Esophagus (tissue), 2 donors: ENCODE results near the gene SHROOM3. TPM values are rescaled to one million over a fixed set of nuclear protein-coding genes. Genes with fewer than 3 reads are reported as not detected.

Source experiments
- H3K27ac ChIP-seq, 2 donors: one replicate each; pipeline ENCODE4 v1.5.1; 2013; ENCODE audit warnings: low read depth in 2 of 2, mild to moderate bottlenecking in 2 of 2, inconsistent platforms in 1 of 2, low read length in 1 of 2, moderate library complexity in 1 of 2
- H3K27me3 ChIP-seq, 2 donors: one replicate each; pipeline ENCODE4 v1.6.1; 2013; ENCODE audit warnings: low read length in 2 of 2, control low read depth in 1 of 2, mild to moderate bottlenecking in 1 of 2; ENCODE audit not compliant: insufficient read depth in 2 of 2, control insufficient read depth in 1 of 2
- H3K36me3 ChIP-seq, 2 donors: one replicate each; pipeline ENCODE4 v1.6.1; 2013; ENCODE audit warnings: low read length in 1 of 2; ENCODE audit not compliant: control insufficient read depth in 2 of 2, insufficient read depth in 2 of 2
- H3K4me1 ChIP-seq, 2 donors: one replicate each; pipeline ENCODE4 v1.6.1; 2013; ENCODE audit warnings: low read length in 1 of 2; ENCODE audit not compliant: control insufficient read depth in 2 of 2, insufficient read depth in 2 of 2
- H3K4me3 ChIP-seq, 2 donors: one replicate each; pipeline ENCODE4 v1.5.1; 2013; ENCODE audit warnings: low read length in 2 of 2, mild to moderate bottlenecking in 2 of 2, low read depth in 1 of 2, moderate library complexity in 1 of 2
- H3K9me3 ChIP-seq, 2 donors: one replicate each; pipeline ENCODE4 v1.6.1; 2013; ENCODE audit warnings: mild to moderate bottlenecking in 2 of 2, low read depth in 1 of 2, low read length in 1 of 2, moderate library complexity in 1 of 2; ENCODE audit not compliant: control insufficient read depth in 2 of 2, insufficient read depth in 1 of 2
- WGBS, 2 donors: extraction: QIAGEN DNeasy Blood & Tissue Kit; methylation state at CpG; one replicate each; pipeline ENCODE4 v1.1.7; 2013; 5-methylcytosine and 5-hydroxymethylcytosine counted together
- polyA plus RNA-seq, 2 donors: library from polyadenylated mRNA; stranded (reverse); fragments of 200-250 nt; gene quantifications; one replicate each; pipeline ENCODE4 v1.2.3, GENCODE V29; 2013
- donor health status: healthy with polysubstance abuse.
- donor health status: Bipolar disorder and iron deficiency.

The SHROOM3 gene
- polyA plus RNA-seq, 2 donors = 14.2 to 15.3 TPM

- Histone ChIP-seq H3K27ac (no peak overlapping the region), H3K36me3 (no peaks in the 10 kb centered on the region), H3K4me3 (no peak overlapping the region), H3K27me3 (no peaks in the 10 kb centered on the region), H3K4me1 (no peaks in the 10 kb centered on the region), H3K9me3 (no peaks in the 10 kb centered on the region)
- 76 to 80% methylated on average over 1 of the region's 1 CpG for WGBS, 2 donors
Measured at GRCh38 chr4:76732246-76732645, 297.2 kb downstream of the SHROOM3 start.

DNA sequence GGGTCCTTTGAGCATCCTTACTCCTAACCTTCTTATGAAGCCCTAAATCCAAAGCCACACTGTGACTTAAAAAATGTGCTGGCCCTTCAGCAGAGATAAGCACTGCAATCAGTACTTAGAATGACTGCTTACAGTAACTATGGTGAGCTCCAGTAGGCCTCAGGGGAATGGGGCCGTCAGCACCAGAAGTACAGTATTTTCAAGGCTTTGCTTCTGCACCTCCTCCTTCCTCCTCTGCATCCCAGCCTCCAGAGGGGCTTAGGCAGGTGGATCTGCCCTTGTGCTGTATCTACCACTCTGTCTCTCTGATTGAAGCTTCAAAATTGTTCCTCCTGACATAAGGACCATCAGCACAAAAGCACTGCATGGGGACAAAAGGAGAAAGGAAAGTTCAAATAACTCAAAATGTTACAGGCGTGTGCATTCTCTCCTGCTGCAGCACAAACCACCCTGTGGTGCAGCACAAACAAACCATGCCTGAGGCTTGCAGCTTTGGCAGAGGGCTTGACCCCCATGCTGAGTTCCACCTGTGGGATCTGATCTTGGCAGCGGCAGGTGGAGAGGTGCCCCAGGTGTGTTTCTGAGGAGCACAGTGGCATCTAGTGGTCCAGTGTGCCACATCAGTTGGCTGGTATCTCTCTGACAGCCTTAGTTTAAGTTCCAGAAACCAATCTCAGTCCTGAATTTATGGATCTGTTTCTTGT lies 298.2 kb downstream of the SHROOM3 start:
- 64 to 73% methylated on average over 3 of the region's 3 CpGs for WGBS, 2 donors
- H3K27me3 ChIP-seq = no peaks in the 10 kb centered on the region
- H3K36me3 ChIP-seq = no peaks in the 10 kb centered on the region
- no peaks in the 10 kb centered on the region for H3K4me1 ChIP-seq
- no peak overlapping the region for H3K4me3 ChIP-seq
- H3K27ac ChIP-seq = no peak overlapping the region
- no peaks in the 10 kb centered on the region for H3K9me3 ChIP-seq

DNA sequence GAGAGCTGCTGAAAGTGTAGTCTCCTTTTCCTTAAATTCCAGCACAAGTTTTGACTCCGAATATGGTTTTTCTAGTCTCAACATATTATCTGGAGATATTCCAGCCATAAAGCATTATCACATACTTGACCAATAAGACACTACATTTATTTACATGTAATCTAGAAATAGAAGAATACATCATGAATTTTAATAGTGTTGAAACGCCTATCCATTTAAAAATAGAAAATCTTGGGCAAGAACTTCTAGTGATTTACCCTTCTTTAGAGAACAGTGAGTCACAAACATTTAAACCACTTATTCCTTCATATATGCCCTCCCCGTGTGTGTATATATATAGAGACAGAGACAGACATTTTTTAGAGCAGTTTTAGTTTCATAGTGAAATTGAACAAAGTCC lies 301.4 kb downstream of the SHROOM3 start:
- Histone ChIP-seq H3K9me3 (no peaks in the 10 kb centered on the region), H3K27me3 (no peaks in the 10 kb centered on the region), H3K4me1 (peaks cover 0 to 2% of the 10 kb centered on the region in 2 donors), H3K4me3 (no peak overlapping the region), H3K27ac (no peak overlapping the region), H3K36me3 (peaks cover 5% of the 10 kb centered on the region in 2 donors)
- WGBS, 2 donors = 57 to 71% methylated on average over 3 of the region's 3 CpGs

DNA sequence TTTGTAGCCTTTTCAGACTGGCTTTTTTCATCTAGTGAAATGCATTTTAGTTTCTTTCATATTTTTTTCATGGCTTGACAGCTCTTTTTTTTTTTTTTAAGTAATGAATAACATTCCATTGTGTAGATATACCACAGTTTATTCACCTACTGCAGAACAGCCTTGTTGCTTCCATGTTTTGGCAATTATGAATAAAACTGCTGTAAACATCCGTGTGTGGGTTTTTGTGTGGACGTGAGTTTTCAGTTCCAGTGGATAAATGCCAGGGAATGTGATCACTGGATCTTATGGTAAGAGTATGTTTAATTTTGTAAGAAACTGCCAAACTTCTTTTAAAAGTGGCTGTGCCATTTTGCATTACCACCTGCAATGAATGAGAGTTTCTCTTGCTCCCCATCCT lies 302.2 kb downstream of the SHROOM3 start:
- H3K9me3 ChIP-seq = no peaks in the 10 kb centered on the region
- H3K4me1 ChIP-seq = peaks cover 0 to 2% of the 10 kb centered on the region in 2 donors
- H3K27ac ChIP-seq = no peak overlapping the region
- H3K36me3 ChIP-seq = peaks cover 5 to 8% of the 10 kb centered on the region in 2 donors
- H3K4me3 ChIP-seq = no peak overlapping the region
- WGBS, 2 donors = 63 to 74% methylated on average over 2 of the region's 2 CpGs
- no peaks in the 10 kb centered on the region for H3K27me3 ChIP-seq

- Histone ChIP-seq H3K27me3 (no peaks in the 10 kb centered on the region), H3K9me3 (no peaks in the 10 kb centered on the region), H3K4me1 (peaks cover 0 to 2% of the 10 kb centered on the region in 2 donors), H3K27ac (peak overlapping the region; percentile 54 to 63), H3K4me3 (no peak overlapping the region), H3K36me3 (peaks cover 5 to 8% of the 10 kb centered on the region in 2 donors)
- 49 to 52% methylated on average over 2 of the region's 2 CpGs for WGBS, 2 donors
Measured at GRCh38 chr4:76737771-76738085, 302.7 kb downstream of the SHROOM3 start.

- no peak overlapping the region for H3K4me3 ChIP-seq
Measured at GRCh38 chr4:76738086-76738931, 303.3 kb downstream of the SHROOM3 start.

DNA sequence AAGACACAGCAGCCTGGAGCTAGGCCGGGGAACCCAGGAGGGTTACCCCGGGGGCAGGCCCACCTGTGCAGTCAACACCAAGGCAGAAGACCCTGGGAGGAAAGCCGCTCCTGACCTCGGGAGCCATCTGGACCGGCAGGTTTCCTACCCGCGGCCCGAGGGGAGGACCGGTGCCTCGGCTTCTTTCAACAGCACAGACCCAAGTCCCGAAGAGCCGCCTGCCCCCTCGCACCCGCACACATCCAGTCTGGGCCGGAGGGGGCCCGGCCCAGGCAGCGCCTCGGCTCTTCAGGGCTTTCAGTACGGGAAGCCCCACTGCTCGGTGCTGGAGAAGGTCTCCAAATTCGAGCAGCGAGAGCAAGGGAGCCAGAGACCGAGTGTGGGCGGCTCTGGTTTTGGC lies 305.2 kb downstream of the SHROOM3 start:
- Histone ChIP-seq H3K9me3 (no peaks in the 10 kb centered on the region), H3K4me3 (no peak overlapping the region), H3K27ac (peak overlapping the region in 1 of 2 donors; percentile 82), H3K27me3 (no peaks in the 10 kb centered on the region), H3K36me3 (peaks cover 5 to 8% of the 10 kb centered on the region in 2 donors), H3K4me1 (peaks cover 2% of the 10 kb centered on the region in 2 donors)
- 95 to 96% methylated on average over 24 of the region's 24 CpGs for WGBS, 2 donors

More at GRCh38 chr4:76738086-76738931, 303.3 kb downstream of the SHROOM3 start:
- Histone ChIP-seq H3K27me3 (no peaks in the 10 kb centered on the region), H3K36me3 (peaks cover 5 to 8% of the 10 kb centered on the region in 2 donors), H3K27ac (peak overlapping the region; percentile 75 to 82), H3K9me3 (no peaks in the 10 kb centered on the region), H3K4me1 (peaks cover 2% of the 10 kb centered on the region in 2 donors)
- WGBS, 2 donors = 47 to 62% methylated on average over 5 of the region's 5 CpGs

GRCh38 chr4:76740866-76741662 lies 306.0 kb downstream of the SHROOM3 start:
- Histone ChIP-seq H3K9me3 (no peaks in the 10 kb centered on the region), H3K4me3 (no peak overlapping the region), H3K27ac (no peak overlapping the region), H3K27me3 (no peaks in the 10 kb centered on the region), H3K4me1 (peaks cover 2% of the 10 kb centered on the region in 2 donors), H3K36me3 (peaks cover 5 to 8% of the 10 kb centered on the region in 2 donors)
- WGBS, 2 donors = 96 to 97% methylated on average over 79 to 85 of the region's 85 CpGs

DNA sequence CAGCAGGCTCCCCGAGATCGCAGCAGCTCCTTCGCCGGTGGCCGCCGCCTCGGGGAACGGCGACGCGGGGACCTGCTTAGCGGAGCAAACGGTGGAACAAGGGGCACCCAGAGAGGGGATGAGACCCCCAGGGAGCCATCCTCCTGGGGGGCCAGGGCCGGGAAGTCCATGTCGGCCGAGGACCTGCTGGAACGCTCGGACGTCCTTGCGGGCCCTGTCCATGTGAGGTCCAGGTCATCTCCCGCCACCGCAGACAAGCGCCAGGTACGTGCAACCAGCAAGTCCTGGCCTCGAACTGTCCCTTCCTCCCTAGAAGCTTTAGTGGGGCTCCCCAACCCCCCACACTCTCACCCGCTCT lies 306.6 kb downstream of the SHROOM3 start:
- Histone ChIP-seq H3K27ac (peak overlapping the region; percentile 15 to 50), H3K4me3 (no peak overlapping the region), H3K4me1 (peaks cover 2% of the 10 kb centered on the region in 2 donors), H3K27me3 (no peaks in the 10 kb centered on the region), H3K9me3 (no peaks in the 10 kb centered on the region), H3K36me3 (peaks cover 5 to 8% of the 10 kb centered on the region in 2 donors)
- WGBS, 2 donors = 94 to 96% methylated on average over 26 of the region's 26 CpGs
